Measurements from ENCODE around the gene NRBP1. TPM values are rescaled to one million over a fixed set of nuclear protein-coding genes. Genes with fewer than 3 reads are reported as not detected.

The NRBP1 gene
- total and polyA plus RNA-seq, 9 of the 15 experiments (the other 6 are each of a cell fraction or from before 2014, with no cell fraction given): 2.9 to 84.5 (median 36.9) TPM

- no peak for TF ChIP-seq TSHZ1 (CRISPR knock-in tag; IDR thresholded peaks at IDR 0.05)
- TF ChIP-seq GTF2F1 (IDR thresholded peaks at IDR 0.05; ENCODE audit: low read depth, low read length): no peak
- TF ChIP-seq MLX (CRISPR knock-in tag; conservative IDR thresholded peaks at IDR 0.05): no peak
- no peak for TF ChIP-seq ZNF174 (CRISPR knock-in tag; IDR thresholded peaks at IDR 0.05)
- TF ChIP-seq TCF3 (CRISPR knock-in tag; IDR thresholded peaks at IDR 0.05): no peak
- no peak for TF ChIP-seq NR1H2 (CRISPR knock-in tag; IDR thresholded peaks at IDR 0.05)
- 0 out of 2 replicates have a peak, but pooled peaks have one; percentile 57 for TF ChIP-seq ZNF224 (CRISPR knock-in tag; IDR thresholded peaks at IDR 0.05)
- TF ChIP-seq ZNF316 (IDR thresholded peaks at IDR 0.05): no peak
- no peak for TF ChIP-seq POLR2H (tag; IDR thresholded peaks at IDR 0.05; ENCODE audit: low read depth)
- no peak for TF ChIP-seq POLR2A (conservative IDR thresholded peaks at IDR 0.05)
- peak; percentile 43; the same call in 1 of the 2 replicates for TF ChIP-seq NKRF (IDR thresholded peaks at IDR 0.05; ENCODE audit: borderline replicate concordance)
- no peak for TF ChIP-seq WHSC1 (IDR thresholded peaks at IDR 0.05; ENCODE audit: low read length)
- no peak for TF ChIP-seq ZNF717 (CRISPR knock-in tag; IDR thresholded peaks at IDR 0.05)
- no peak for TF ChIP-seq BRCA1 (IDR thresholded peaks at IDR 0.05)
- no peak for TF ChIP-seq BRCA1 (CRISPR knock-in tag; IDR thresholded peaks at IDR 0.05)
- peak; percentile 63 for TF ChIP-seq TCF7L2 (IDR thresholded peaks at IDR 0.05; ENCODE audit: low read depth, low read length)
- TF ChIP-seq KLF1 (tag; IDR thresholded peaks at IDR 0.05): no peak
- TF ChIP-seq PHF8 (IDR thresholded peaks at IDR 0.05; ENCODE audit: borderline replicate concordance, low read length): peak; percentile 64; the same call in 1 of the 2 replicates
- no peak for TF ChIP-seq E2F4 (CRISPR knock-in tag; IDR thresholded peaks at IDR 0.05; ENCODE audit: low read depth)
- TF ChIP-seq SP1 (CRISPR knock-in tag; IDR thresholded peaks at IDR 0.05): 0 out of 2 replicates have a peak, but pooled peaks have one; percentile 4
Observed at GRCh38 chr2:27428978-27429541, 629 bp downstream of the NRBP1 start (continued).

Data from K562 (cell line).